AML-193 (cell line): ENCODE measurements around the gene CD8B.

Experiments
- DNase-seq, 2 experiments: peaks; one replicate each; lab custom pipeline; 2025; lab: John Stamatoyannopoulos, UW

Gene CD8B

DNA sequence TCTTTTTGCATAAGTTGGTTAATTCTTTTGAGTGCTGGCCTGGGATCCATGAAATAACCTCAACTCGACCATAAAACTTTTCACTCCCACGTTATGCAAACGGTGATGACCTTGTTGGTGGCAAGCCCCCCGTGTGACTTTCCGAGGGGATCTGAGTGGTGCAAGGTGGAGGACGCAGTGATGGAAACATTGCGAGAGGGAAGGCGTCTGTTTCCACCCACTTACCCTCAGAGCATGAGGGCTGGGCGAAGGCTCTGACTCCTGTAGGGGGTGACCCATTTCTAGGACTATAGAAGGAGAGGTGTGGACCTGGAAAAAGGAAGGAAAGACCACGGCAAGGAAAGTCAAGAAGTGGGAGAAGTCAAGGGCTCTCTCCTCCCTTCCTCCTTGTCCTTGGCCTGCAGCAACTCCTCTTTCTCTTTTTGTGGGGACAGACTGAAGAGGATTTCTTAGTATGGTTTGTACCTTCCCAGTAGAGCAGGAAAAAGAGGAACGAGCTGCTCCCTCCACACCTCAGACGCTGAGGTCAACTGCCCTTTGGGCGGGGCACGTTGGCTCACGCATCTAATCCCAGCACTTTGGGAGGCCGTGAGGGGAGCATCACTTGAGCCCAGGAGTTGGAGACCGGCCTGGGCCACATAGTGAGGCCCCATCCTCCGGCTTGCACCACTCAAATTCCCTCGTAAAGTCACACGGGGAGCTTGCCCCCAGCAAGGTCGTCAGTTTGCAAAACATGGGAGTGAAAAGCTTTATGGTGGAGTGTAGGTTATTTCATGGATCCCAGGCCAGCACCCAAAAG is 55.4 kb downstream of the CD8B start:
- DNase-seq, result no peak

DNA sequence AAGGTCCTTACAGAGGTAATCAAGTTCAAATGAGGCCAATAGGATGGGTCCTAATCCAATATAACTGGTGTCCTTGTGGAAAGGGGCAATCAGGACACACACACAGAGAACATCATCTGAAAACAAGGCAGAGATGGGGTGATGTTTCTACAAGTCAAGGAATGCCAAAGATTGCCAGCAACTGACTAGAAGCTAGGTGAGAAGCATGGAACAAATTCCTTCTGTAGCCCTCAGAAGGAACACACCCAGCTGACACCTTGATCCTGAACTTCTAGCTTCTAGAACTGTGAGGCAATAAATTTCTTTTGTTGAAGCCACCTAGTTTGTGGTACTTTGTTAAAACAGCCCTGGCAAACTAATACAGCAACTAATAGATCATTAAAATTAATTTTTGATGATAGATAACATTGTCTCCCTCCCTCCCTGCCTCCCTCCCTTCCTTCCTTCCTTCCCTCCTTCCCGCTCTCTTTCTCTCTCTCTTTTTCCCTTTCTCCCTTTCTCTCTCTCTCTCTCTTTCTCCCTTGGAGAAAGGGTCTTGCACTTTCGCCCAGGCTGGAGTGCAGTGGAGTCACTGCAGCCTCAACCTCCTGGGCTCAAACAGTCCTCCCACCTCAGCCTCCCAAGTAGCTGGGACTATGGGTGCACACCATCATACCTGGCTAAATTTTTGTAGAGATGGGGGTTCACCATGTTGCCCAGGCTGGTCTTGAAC is 60.7 kb downstream of the CD8B start:
- DNase-seq, result no peak

DNA sequence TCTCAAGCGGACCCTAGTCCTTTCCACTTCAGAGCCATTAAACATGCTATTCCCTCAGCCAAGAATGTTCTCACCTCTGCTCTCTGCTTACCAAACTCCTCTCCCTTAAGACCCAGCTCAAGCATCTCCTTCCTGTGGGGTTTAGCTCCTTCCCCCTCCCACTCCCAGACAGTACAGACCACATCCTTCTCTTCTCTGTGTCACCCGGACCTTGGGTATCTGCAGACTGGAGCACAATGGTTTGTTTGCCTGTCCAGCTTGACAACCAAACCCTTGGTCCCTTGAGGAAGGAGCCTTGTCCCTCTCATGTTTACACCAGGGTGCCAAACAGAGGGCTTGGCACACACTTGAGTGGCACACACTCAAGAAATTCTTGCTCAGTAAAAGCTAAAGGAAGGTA is 66.8 kb downstream of the CD8B start:
- no peak for DNase-seq

DNA sequence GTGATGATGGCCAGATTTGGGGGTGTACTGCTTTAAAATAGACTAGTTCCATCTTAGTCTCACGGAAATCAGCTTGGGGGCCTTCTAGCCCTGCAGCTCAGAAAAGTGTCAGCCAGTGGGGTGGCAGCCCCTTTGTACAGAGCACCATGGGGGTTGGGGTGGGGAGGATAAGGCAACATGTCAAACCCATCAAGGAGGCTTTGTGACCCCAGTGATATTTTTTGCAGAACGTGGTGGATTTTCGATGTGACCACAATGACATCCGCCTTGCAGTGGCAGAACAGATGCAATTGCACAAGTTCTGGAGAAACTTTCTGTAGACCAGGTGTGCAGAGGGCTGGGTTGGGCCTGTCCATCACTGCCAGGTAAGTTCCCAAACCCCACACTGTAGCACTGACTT is 67.9 kb downstream of the CD8B start:
- DNase-seq, result no peak

DNA sequence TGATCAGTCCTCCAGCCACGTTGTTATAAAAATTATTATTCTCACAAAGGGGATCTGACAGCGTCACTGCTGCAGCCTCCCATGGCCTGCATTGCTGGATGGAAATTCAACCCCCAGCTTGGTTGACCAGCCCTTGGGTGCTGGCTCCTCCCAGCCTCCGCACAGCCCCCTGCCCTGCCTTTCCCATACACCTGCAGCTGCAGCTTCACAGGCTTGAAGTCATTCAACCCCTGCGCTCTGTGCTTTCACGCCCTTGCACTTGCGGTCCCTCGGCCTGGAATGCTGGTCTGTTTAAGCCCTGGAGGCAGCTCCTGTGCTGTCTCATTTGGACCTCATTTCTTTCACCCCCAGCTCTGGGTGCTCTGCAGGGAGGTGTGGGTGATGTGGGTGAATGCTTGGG is 70.1 kb downstream of the CD8B start:
- no peak for DNase-seq

DNA sequence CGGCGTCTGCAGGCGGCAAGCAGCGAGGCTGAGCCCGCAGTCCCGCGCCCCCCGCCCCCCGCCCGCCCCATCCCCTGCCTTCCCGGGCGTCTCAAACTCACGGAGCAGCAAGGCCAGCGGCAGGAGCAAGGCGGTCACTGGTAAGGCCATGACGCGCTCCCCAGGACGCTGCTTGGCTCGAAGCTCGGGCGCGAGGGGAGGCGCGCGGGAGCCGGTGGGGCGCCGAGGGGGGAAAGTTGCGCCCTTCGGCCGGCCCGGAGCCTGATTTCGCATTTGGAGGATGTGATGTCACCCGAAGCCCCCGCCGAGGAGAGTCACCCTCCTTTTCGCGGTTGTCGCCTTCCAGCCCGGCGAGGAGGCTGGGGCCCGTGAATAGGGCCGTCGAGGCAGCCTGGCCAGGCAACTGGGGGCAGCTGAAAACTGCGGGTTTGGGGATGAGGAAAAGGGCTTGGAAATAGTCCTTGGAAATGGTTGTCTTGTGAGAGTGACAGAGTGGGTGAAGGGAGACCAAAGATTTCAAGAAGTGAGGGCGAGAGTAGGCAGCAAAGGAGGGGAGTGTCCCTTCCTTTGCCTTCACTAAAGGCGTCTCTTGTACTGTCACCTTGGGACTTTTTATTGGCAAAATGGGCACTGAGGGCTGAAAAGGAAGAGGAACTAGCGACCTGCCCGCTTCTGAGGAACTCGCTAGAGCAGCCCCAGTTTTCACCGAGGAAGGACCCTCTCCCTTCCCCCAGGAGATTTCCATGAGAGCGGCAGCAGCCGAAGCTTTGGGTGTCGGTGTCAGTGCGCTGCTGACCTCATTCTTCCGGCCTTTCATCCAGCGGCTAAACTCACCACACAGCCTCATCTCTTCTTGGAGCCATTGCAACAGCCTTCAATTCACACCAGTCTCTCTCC is 70.8 kb downstream of the CD8B start, which contains the start of gene CD8A:
TSS of gene CD8A (minus strand) at position 238 of the 897 bp plus-strand sequence. CDS start at position 150, 88 bp downstream.
- DNase-seq, result peak; percentile 30 to 40

DNA sequence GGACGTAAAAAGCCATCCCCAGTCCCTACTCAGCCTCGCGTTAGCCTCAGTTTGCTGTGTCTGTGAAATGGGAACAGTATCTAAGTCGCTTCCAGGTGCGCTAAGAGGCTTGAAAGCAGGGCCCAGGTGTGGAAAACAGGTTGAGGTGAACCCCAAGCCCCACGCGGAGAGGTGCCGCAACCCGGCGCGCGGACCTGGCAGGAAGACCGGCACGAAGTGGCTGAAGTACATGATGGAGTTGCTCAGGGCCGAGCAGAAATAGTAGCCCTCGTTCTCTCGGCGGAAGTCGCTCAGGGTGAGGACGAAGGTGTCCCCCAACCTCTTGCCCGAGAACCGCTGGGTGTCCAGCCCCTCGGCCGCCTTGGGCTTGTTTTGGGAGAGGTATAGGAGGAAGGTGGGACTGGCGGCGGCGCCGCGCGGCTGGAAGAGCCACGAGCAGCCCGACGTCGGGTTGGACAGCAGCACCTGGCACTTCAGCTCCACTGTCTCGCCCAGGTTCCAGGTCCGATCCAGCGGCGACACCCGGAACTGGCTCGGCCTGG is 71.5 kb downstream of the CD8B start:
- DNase-seq, result no peak

DNA sequence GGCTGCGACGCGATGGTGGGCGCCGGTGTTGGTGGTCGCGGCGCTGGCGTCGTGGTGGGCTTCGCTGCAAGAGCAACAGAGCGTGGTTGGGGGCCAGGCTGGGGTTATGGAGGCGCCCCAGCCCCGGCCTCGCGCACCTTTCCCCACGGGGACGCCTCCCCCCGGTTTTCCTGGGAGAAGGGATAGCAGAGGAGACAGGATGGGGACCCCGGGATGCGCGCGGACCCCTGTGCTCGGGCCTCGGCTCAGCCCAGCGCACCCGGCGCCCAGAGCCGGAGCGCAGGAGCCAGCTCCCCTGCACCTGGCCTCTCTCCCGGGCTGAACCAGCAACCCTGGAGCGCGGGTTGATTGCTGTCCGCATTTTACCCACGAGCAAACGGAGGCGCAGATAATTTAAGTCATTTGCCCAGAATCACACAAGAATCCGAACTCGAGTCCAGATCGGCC is 72.0 kb downstream of the CD8B start:
- no peak for DNase-seq

DNA sequence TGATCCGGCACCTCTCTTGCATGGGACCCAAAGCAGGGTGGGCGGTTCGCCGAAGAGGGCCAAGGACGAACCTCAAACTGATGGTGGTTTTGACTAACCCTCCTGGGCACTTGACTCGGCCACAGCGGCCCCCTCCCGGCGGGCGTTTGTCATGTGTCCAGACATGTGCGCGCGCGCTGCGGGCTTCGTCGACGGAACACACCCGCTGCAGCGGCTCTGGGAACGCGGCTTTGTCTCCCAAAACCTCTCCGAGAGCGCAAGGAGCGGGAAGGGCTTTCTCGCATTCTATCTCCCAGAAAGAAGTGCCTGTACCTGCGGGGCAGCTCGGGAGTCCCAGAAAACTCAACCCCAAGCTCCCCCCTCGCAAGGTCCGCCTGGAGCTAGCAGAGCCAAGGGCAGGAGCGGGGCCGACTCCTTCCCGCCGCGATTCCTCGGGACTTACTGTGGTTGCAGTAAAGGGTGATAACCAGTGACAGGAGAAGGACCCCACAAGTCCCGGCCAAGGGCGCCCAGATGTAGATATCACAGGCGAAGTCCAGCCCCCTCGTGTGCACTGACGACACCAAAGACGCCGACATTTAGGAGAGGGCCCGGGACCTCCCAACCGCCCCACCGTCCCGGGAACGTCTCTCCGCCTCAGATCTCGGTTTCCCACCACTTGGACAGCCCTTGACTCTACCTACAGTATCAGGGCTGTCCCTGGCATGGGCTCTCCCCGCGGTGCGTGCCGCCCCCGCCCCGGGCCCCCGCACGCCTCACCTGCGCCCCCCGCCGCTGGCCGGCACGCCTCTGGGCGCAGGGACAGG is 72.6 kb downstream of the CD8B start:
- no peak for DNase-seq

DNA sequence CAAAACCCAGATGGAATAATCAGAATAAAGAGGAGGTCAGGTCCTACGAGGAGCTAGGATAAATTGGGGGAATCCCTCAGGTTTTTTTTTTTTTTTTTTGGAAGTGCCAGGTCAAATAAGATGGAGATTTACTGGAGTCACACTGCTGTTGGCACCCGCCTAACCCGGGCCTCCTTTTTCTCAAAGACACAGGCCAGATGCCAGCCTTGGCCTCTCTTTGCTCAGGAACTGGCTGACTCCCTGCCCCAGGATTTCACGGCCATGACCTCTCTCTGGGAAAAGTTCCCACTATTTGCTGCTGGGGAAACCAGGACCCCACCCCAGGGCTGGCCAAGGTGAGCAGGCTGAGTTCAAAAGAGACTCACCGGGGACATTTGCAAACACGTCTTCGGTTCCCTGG is 73.5 kb downstream of the CD8B start:
- DNase-seq, result no peak

DNA sequence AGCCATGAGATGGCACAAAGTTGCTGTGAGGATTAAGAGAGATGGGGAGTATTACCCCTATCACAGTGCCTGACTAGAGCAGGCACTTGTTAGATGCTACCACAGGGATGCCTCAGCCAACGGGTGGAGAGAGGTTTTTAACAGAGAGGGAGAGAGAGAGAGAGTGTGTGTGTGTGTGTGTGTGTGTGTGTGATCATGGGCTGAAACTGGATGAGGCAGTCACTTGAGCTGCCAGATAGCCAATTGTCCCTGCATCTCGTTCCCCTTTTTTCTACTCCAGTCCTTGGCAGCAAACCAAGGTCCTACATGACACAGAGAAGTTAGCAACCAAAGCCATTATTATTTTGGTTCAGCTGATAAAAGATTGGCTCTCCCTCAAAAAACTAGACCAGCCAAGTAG is 74.0 kb downstream of the CD8B start:
- peak; percentile 25 to 36 for DNase-seq

DNA sequence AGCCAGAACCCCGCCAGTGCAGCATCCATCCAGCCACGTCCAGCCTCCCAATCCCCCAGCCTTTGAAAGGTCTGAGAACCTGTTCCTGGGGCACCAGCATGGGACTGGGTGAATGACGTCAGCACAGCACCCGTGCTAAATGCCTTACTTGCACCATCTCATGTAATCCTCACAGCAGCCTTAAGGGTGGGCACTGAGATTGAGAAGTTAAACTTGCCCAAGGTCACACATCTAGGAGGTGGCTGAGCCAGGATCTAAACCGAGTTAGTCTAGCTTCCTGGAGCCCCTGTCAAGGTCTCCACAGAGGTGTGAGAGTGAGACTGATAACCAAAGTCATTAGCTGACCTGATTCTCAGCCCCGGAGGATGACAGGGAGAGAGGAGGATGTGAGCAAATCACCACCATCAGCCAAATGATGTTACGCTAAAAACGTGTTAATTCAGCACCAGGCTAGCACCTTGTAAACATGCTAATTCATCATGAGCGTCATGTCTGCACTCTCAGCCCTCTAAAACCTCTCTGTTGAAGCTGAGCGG is 75.6 kb downstream of the CD8B start:
- no peak for DNase-seq

DNA sequence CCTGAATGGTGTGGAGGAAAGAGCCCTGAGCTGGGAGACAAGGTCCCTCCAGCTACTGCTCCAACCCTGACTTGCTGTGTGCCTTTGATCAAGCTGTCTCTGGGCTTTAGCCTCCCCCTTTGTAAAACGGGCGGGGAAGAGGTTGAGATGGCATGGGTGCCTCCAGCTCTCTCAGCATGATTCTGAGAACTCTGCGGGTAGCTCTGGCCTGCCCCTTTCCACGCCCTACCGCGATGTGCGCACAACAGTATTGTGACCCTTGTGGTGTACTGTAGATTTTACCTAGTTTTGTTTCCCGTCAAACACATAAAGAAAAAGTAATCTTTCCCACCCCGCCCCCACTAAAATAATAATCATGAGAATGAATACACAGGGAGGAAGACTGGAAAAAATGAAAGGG is 76.2 kb downstream of the CD8B start:
- DNase-seq, result no peak

DNA sequence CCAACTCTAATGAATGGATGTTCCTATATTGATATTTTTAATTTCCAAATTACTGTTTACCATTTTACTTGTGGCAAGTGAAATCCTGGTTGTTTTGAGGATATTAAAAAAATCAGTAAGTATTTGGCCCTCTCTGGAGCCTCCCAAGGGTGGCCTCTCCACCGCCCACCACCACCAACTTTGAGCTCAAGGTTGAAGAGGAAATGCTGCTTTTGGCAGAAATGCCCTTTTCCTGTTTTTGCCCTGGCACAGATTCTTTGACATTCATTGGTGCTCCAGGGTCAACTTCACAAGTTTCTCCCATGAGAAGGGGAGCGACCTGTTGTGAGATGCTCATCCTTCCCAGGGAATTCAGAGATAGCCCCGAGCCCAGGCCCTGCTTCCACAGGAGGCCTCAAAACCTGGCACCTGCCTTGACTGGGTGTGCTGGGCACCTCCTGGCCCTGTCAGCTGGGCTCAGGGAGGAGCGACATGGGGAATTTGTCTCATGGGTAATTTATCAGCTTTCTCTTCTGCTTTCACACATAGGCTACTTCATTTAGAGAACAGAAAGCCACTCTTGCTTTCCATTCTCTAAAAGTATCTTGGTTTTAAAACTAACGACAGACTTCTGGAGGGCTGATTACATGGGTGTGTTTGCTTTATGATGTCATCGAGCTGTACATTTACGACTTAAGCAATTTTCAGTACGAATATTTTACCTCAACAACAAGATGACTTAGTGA is 77.9 kb downstream of the CD8B start:
- no peak for DNase-seq

DNA sequence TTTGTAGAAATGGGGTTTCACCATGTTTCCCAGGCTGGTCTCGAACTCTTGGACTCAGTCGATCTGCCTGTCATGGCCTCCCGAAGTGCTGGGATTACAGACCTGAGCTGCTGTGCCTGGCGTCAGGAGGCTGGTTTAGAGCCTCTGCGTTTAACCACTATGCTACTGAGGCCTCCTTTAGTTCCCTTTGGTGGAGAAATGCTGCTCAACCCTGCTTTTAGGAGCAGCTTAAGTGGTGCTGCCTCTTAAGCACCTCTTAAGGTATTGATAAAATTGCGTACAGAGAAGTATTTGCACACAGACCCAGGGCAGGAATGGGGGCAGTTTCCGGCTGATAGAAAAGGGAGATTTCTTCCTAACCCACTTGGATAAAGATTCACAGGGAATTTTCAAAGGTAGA is 78.9 kb downstream of the CD8B start:
- DNase-seq, result no peak

DNA sequence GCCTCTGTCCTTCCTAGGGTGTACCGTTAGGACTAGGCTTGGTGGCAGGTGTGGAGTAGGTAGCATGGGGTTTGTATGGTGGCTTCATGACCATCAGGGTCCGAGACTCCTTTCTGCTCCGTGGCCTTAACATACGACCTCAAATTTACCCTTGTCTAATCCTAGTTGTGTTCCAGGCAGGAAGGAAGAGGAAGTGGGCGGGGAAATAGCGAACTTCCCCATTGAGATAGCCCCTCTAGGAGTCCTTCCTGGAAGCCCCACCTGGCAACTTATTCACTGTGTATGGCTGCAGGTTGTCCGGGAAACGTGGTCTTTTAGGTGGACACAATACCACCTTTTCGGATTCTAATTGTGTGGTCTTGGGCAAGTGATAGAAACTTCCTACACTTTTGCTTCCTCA is 80.3 kb downstream of the CD8B start:
- DNase-seq, result no peak

DNA sequence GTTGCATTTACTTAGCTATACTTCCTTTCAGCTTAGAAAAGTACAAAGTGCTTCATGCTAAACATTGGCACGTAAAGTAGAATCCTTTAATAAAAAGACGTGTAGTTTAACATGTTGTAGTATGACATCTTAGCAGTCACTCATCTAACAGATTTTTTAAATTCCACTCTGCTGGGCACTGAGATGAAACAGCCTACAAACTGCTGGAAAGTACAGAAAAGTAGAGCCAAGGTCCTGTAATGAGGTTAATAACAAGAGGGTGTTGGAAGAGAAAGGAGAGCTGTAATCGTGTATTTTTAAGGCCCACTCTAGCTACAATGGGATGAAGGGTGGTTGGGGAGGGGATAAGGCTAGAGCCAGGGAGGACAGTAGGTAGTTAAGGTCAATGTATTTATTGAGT is 81.7 kb downstream of the CD8B start:
- no peak for DNase-seq

DNA sequence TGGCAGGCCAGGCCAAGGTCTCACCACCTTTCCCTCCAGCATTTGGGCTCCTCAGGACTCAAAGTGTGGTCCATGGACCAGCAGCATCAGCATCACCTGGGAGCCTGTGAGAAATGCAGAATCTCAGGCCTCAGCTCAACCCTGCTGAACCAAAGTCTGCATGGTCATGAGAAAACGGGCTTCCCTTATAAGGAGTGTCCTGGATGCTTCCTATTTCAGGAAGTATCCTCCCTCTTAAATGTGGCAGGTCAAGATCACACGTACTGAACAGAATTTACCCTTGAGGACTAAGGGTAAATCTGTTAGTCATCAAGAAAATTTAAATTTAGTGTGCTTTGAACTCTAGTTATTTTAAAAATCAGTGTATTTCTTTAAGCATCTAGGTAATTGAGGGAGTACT is 82.7 kb downstream of the CD8B start:
- DNase-seq, result no peak

DNA sequence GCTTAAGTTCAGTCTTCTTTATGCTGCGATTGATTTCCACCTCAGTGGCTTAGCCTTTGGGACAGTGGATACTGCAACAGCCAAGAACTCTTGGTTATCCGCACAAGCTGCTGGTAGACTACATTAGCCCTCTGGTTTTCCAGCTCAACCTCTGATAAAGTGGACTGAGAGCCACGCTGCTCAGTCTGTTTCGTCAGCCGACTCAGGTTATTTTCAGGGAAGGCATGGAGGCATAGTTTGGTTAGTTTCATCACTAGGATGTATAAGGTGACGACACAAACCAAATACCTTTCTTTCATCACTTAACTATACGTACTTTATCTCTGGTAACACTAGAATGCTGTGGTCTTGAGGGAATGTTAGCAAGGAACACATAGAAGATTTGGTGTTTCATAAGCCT is 85.2 kb downstream of the CD8B start:
- no peak for DNase-seq

DNA sequence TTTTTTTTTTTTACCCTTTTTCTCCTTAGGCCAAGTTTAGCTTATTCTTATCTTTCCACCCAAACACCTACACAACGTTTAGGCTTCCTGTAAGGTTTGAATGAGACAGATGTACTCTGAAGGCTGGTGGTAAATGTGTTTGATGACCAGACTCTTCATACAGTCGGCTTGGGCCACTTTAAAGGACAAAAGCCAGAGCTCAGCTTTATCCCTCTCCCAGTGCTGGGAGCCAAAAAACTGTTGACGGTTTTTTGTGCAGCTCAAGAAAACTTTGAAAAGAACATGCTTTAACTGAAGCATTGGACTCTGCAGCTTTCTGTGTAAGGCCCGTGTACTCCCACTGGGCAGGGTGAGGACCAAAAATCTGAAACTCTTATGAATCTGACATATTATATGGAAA is 86.3 kb downstream of the CD8B start:
- no peak for DNase-seq
